ENCODE measurements around the gene PIP4K2A. TPM values are rescaled to one million over a fixed set of nuclear protein-coding genes. Genes with fewer than 3 reads are reported as not detected.

Gene PIP4K2A
- total and polyA plus RNA-seq, 2 of the 13 experiments (the other 11 are each of a cell fraction or from before 2014, with no cell fraction given), result 9.1 to 22.6 TPM

- Histone ChIP-seq H3K4me3 (replicated peaks in 1 of 3; ENCODE audit: insufficient read depth in 1 of 3, low read depth in 2 of 3, low read length in 3 of 3) (no peak overlapping the region), H3K79me2 (ENCODE audit: insufficient read depth, low read length) (no peaks in the 10 kb centered on the region), H3K9me3 (ENCODE audit: low read length) (no peaks in the 10 kb centered on the region), H3K4me2 (ENCODE audit: low read depth, low read length) (no peak overlapping the region), H3K36me3 (replicated peaks in 1 of 2; ENCODE audit: control insufficient read depth in 1 of 2, insufficient read depth in 2 of 2, low read length in 2 of 2) (peaks cover 1 to 32% of the 10 kb centered on the region in 2 experiments; a peak in 3 of 5 replicates), H3K27me3 (ENCODE audit: control insufficient read depth in 1 of 2, insufficient read depth in 2 of 2, low read length in 2 of 2) (no peaks in the 10 kb centered on the region), H3K9ac (ENCODE audit: insufficient read depth, low read depth, low read length) (no peak overlapping the region), H3K27ac (ENCODE audit: extremely low read length, insufficient read depth, low read length) (no peak overlapping the region), H3K4me1 (ENCODE audit: insufficient read depth, low read length) (no peaks in the 10 kb centered on the region), H2AFZ (ENCODE audit: low read length) (no peak overlapping the region), H4K20me1 (ENCODE audit: insufficient read depth, low read length) (no peaks in the 10 kb centered on the region)
- ATAC-seq, result no peak
- intact Hi-C loops (cut with micrococcal nuclease; ENCODE audit: unreplicated experiment), result no loop called here
- FAIRE-seq, result no peak
- in situ Hi-C loops (cut with HindIII; ENCODE audit: extremely low pct_ligation_motif_present, low pct_unique_long_range_greater_than_20kb), result no loop called here
- no TSS peak for BruUV-seq (replicated peaks)
- ChIA-PET POLR2A (no interaction called here), CTCF (ENCODE audit: low intra/inter-chr PET ratio, low total read pairs) (no interaction called here)
- WGBS (ENCODE audit: low lambda C conversion rate), result 96% methylated on average over 2 of the region's 2 CpGs
- no peak for DNase-seq (ENCODE audit: low spot score)
- TF ChIP-seq POLR2G (IDR thresholded peaks at IDR 0.05; ENCODE audit: low read depth, low read length) (no peak), ZFP37 (CRISPR knock-in tag; IDR thresholded peaks at IDR 0.05; ENCODE audit: borderline replicate concordance) (no peak), CENPT (CRISPR knock-in tag; IDR thresholded peaks at IDR 0.05; ENCODE audit: low read depth) (no peak), ZNF230 (CRISPR knock-in tag; IDR thresholded peaks at IDR 0.05) (no peak), ZNF652 (CRISPR knock-in tag; IDR thresholded peaks at IDR 0.05; ENCODE audit: borderline replicate concordance, low read depth) (no peak), ATF2 (CRISPR knock-in tag; IDR thresholded peaks at IDR 0.05) (no peak), ZSCAN20 (CRISPR knock-in tag; IDR thresholded peaks at IDR 0.05; ENCODE audit: borderline replicate concordance) (no peak)
Measured at GRCh38 chr10:22581461-22581860, 132.9 kb downstream of the PIP4K2A start.

GRCh38 chr10:22580711-22581110 lies 133.7 kb downstream of the PIP4K2A start:
- ChIA-PET POLR2A (no interaction called here), CTCF (ENCODE audit: low intra/inter-chr PET ratio, low total read pairs) (no interaction called here)
- Histone ChIP-seq H3K27ac (ENCODE audit: extremely low read length, insufficient read depth, low read length) (no peak overlapping the region), H2AFZ (ENCODE audit: low read length) (no peak overlapping the region), H3K27me3 (ENCODE audit: control insufficient read depth in 1 of 2, insufficient read depth in 2 of 2, low read length in 2 of 2) (no peaks in the 10 kb centered on the region), H3K4me2 (ENCODE audit: low read depth, low read length) (no peak overlapping the region), H3K36me3 (replicated peaks in 1 of 2; ENCODE audit: control insufficient read depth in 1 of 2, insufficient read depth in 2 of 2, low read length in 2 of 2) (peaks cover 1 to 32% of the 10 kb centered on the region in 2 experiments; a peak in 3 of 5 replicates), H3K9me3 (ENCODE audit: low read length) (no peaks in the 10 kb centered on the region), H3K9ac (ENCODE audit: insufficient read depth, low read depth, low read length) (no peak overlapping the region), H3K4me3 (replicated peaks in 1 of 3; ENCODE audit: insufficient read depth in 1 of 3, low read depth in 2 of 3, low read length in 3 of 3) (no peak overlapping the region), H3K4me1 (ENCODE audit: insufficient read depth, low read length) (no peaks in the 10 kb centered on the region), H3K79me2 (ENCODE audit: insufficient read depth, low read length) (no peaks in the 10 kb centered on the region), H4K20me1 (ENCODE audit: insufficient read depth, low read length) (no peaks in the 10 kb centered on the region)
- in situ Hi-C loops (cut with HindIII; ENCODE audit: extremely low pct_ligation_motif_present, low pct_unique_long_range_greater_than_20kb) (no loop called here), intact Hi-C loops (cut with micrococcal nuclease; ENCODE audit: unreplicated experiment) (no loop called here)
- DNase-seq (ENCODE audit: low spot score) (no peak), FAIRE-seq (no peak), ATAC-seq (no peak)
- no TSS peak for BruUV-seq (replicated peaks)
- 100% methylated on average over 7 of the region's 9 CpGs for WGBS (ENCODE audit: low lambda C conversion rate)
- TF ChIP-seq ZBTB46 (CRISPR knock-in tag; IDR thresholded peaks at IDR 0.05; ENCODE audit: borderline replicate concordance) (no peak), ZBTB38 (CRISPR knock-in tag; IDR thresholded peaks at IDR 0.05) (no peak), ZNF20 (CRISPR knock-in tag; IDR thresholded peaks at IDR 0.05) (no peak), RCOR2 (CRISPR knock-in tag; IDR thresholded peaks at IDR 0.05) (no peak), ATM (IDR thresholded peaks at IDR 0.05; ENCODE audit: borderline replicate concordance) (no peak), MZF1 (CRISPR knock-in tag; IDR thresholded peaks at IDR 0.05; ENCODE audit: borderline replicate concordance) (no peak), SOX5 (CRISPR knock-in tag; IDR thresholded peaks at IDR 0.05; ENCODE audit: borderline replicate concordance) (no peak), SKI (IDR thresholded peaks at IDR 0.05; ENCODE audit: partially characterized antibody) (no peak)
